Lung (tissue), 12 donors: ENCODE data around the gene YTHDF1. TPM values are rescaled to one million over a fixed set of nuclear protein-coding genes. Genes with fewer than 3 reads are reported as not detected.

Source experiments
- ATAC-seq: fragments of 200-7000 bp; cut with Tn5 transposase; one replicate; pipeline ENCODE4 v1.9.1; 2020; ENCODE audit warnings: moderate number of reproducible peaks; ENCODE audit not compliant: insufficient read depth, low FRiP score
- DNase-seq, 3 donors: peaks; one replicate each; pipeline ENCODE4 v3.0.0-alpha.2; 2013 to 2017
- H3K27ac ChIP-seq, 2 donors: one replicate each; pipeline ENCODE4 v1.5.1; 2013; ENCODE audit warnings: mild to moderate bottlenecking in 2 of 2, moderate library complexity in 2 of 2, control low read depth in 1 of 2, inconsistent platforms in 1 of 2, low read depth in 1 of 2, low read length in 1 of 2
- H3K27me3 ChIP-seq, 3 donors: one replicate each; pipeline ENCODE4 v1.5.1; 2013; ENCODE audit warnings: low read length in 2 of 3; ENCODE audit not compliant: control insufficient read depth in 3 of 3, insufficient read depth in 3 of 3
- H3K36me3 ChIP-seq, 4 donors: one replicate each; pipeline ENCODE4 v1.5.1; 2013; ENCODE audit warnings: low read length in 4 of 4, mild to moderate bottlenecking in 1 of 4, moderate library complexity in 1 of 4; ENCODE audit not compliant: control insufficient read depth in 4 of 4, insufficient read depth in 4 of 4
- H3K4me1 ChIP-seq, 5 donors: one replicate each; pipeline ENCODE4 v1.5.1; 2013; ENCODE audit warnings: low read length in 5 of 5, mild to moderate bottlenecking in 2 of 5, moderate library complexity in 1 of 5; ENCODE audit not compliant: control insufficient read depth in 5 of 5, insufficient read depth in 5 of 5
- H3K4me3 ChIP-seq: one replicate; pipeline ENCODE4 v1.5.1; 2013; ENCODE audit warnings: mild to moderate bottlenecking, control low read depth, moderate library complexity
- H3K9ac ChIP-seq, 2 donors: one replicate each; pipeline ENCODE4 v1.5.1; 2013; ENCODE audit warnings: low read length in 2 of 2, control low read depth in 1 of 2; ENCODE audit not compliant: insufficient read depth in 1 of 2
- H3K9me3 ChIP-seq, 4 donors: one replicate each; pipeline ENCODE4 v1.5.1; 2013; ENCODE audit warnings: low read length in 3 of 4, mild to moderate bottlenecking in 1 of 4, moderate library complexity in 1 of 4; ENCODE audit not compliant: control insufficient read depth in 4 of 4, insufficient read depth in 3 of 4
- CTCF ChIP-seq: IDR thresholded peaks from 2 replicates; pipeline ENCODE4 v1.5.1; 2012; ENCODE audit warnings: mild to moderate bottlenecking; ENCODE audit errors: control extremely low read depth, extremely low read depth
- WGBS, 2 donors: extraction: QIAGEN DNeasy Blood & Tissue Kit; methylation state at CpG; one replicate each; pipeline ENCODE4 v1.1.7; 2013; 5-methylcytosine and 5-hydroxymethylcytosine counted together
- polyA plus RNA-seq, 2 donors: library from polyadenylated mRNA; stranded (reverse); fragments of 200-250 nt; gene quantifications; one replicate each; pipeline ENCODE4 v1.2.1, GENCODE V29; 2013
- total RNA-seq, 2 donors: library from RNA; depleted of rRNA in 1 of 2; stranded (reverse); fragments of >200 nt in 1 of 2; gene quantifications; one replicate each; pipeline ENCODE4 v1.2.1, GENCODE V29; 2014 to 2021
- donor health status: control.
- donor health status: control.
- donor health status: Bipolar disorder and iron deficiency.
- donor health status: healthy.
- donor health status: DM: yes; HTN: yes; CAD: no.

YTHDF1 gene
- total and polyA plus RNA-seq, 4 donors = 21.9 to 33.8 (median 24.1) TPM

DNA sequence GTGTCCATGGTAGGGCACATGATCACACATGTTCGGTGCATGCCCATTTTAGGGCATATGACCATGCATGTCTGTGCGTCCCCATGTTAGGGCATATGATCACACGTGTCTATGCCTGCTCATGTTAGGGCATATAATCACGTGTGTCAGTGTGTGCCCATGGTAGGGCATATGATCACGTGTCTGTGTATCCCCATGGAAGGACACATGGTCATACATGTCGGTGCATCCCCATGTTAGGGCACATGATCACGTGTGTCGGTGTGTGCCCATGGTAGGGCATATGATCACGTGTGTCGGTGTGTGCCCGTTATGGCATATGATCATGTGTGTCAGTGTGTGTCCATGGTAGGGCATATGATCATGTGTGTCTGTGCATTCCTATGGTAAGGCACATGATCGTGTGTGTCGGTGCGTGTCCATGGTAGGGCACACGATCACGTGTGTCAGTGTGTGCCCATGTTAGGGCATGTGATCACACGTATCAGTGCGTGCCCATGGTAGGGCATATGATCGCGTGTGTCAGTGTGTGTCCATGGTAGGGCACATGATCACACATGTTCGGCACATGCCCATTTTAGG is 30.6 kb downstream of the YTHDF1 start:
- TF ChIP-seq CTCF = no peak
- H3K27me3 ChIP-seq = peaks cover 0 to 13% (median 9%) of the 10 kb centered on the region in 3 donors
- H3K27ac ChIP-seq = no peak overlapping the region
- no peak for ATAC-seq
- WGBS, 2 donors = 93% methylated on average over 21 of the region's 21 CpGs
- no peak for DNase-seq
- no peaks in the 10 kb centered on the region for H3K4me1 ChIP-seq
- H3K9ac ChIP-seq = no peak overlapping the region
- peaks cover 0 to 8% (median 0%) of the 10 kb centered on the region in 4 donors for H3K9me3 ChIP-seq
- H3K36me3 ChIP-seq = no peaks in the 10 kb centered on the region
- no peak overlapping the region for H3K4me3 ChIP-seq

- peak in 2 of 3 donors; percentile 11 to 35 for DNase-seq
- ATAC-seq = no peak
- no peak for TF ChIP-seq CTCF
Measured at GRCh38 chr20:63183422-63184146, 32.3 kb downstream of the YTHDF1 start.

GRCh38 chr20:63182946-63183415 is 33.0 kb downstream of the YTHDF1 start:
- ATAC-seq = no peak
- Histone ChIP-seq H3K9me3 (peaks cover 0 to 8% (median 0%) of the 10 kb centered on the region in 4 donors), H3K27me3 (peaks cover 4 to 25% (median 19%) of the 10 kb centered on the region in 3 donors), H3K9ac (no peak overlapping the region), H3K27ac (no peak overlapping the region), H3K4me1 (peaks cover 0 to 10% (median 0%) of the 10 kb centered on the region in 5 donors), H3K36me3 (no peaks in the 10 kb centered on the region), H3K4me3 (no peak overlapping the region)
- WGBS, 2 donors = 51 to 61% methylated on average over 9 of the region's 9 CpGs
- no peak for DNase-seq
- TF ChIP-seq CTCF = no peak

More at GRCh38 chr20:63183422-63184146, 32.3 kb downstream of the YTHDF1 start:
- WGBS, 2 donors = 51 to 52% methylated on average over 13 of the region's 13 CpGs
- peaks cover 0 to 5% (median 0%) of the 10 kb centered on the region in 5 donors for H3K4me1 ChIP-seq
- no peaks in the 10 kb centered on the region for H3K36me3 ChIP-seq
- no peak overlapping the region for H3K4me3 ChIP-seq
- H3K27ac ChIP-seq = no peak overlapping the region
- peaks cover 0 to 25% (median 19%) of the 10 kb centered on the region in 3 donors for H3K27me3 ChIP-seq
- no peak overlapping the region for H3K9ac ChIP-seq
- H3K9me3 ChIP-seq = peaks cover 0 to 8% (median 0%) of the 10 kb centered on the region in 4 donors
